ENCODE results near the gene FAM20B.

FAM20B gene

GRCh38 chr1:179046808-179047635 is 21.3 kb downstream of the FAM20B start:
- Histone ChIP-seq H3K4me2 (ENCODE audit: low read length) (no peak overlapping the region), H3K79me2 (ENCODE audit: insufficient read depth, low read length) (no peaks in the 10 kb centered on the region), H3K9me3 (ENCODE audit: low read length) (0 out of 2 replicates have a peak, but pooled peaks cover 4% of the 10 kb centered on the region), H3K27ac (ENCODE audit: low read depth, low read length, poor library complexity, severe bottlenecking) (no peak overlapping the region), H3K9ac (ENCODE audit: low read length) (no peak overlapping the region), H3K36me3 (ENCODE audit: insufficient read depth, low read length) (peaks cover 5% of the 10 kb centered on the region; the same call in 1 of the 2 replicates), H3K4me3 (ENCODE audit: low read depth, low read length, poor library complexity, severe bottlenecking) (no peak overlapping the region), H3F3A (ENCODE audit: insufficient read depth, low read length) (no peaks in the 10 kb centered on the region), H3K27me3 (ENCODE audit: insufficient read depth, low read length) (no peaks in the 10 kb centered on the region), H2AFZ (ENCODE audit: low read length) (no peak overlapping the region), H3K4me1 (ENCODE audit: insufficient read depth, low read length, severe bottlenecking) (no peaks in the 10 kb centered on the region), H3K9me2 (ENCODE audit: low read depth, low read length) (no peaks in the 10 kb centered on the region), H4K20me1 (ENCODE audit: insufficient read depth, low read length) (no peaks in the 10 kb centered on the region)
- TF ChIP-seq EZH2 (IDR thresholded peaks at IDR 0.05; ENCODE audit: borderline replicate concordance, low read length) (no peak), CTCF (IDR thresholded peaks at IDR 0.05; ENCODE audit: low read length) (no peak)

- H3K4me2 ChIP-seq (ENCODE audit: low read length): no peak overlapping the region
- no peak overlapping the region for H2AFZ ChIP-seq (ENCODE audit: low read length)
- no peaks in the 10 kb centered on the region for H3F3A ChIP-seq (ENCODE audit: insufficient read depth, low read length)
- 0 out of 2 replicates have a peak, but pooled peaks cover 2% of the 10 kb centered on the region for H3K9me3 ChIP-seq (ENCODE audit: low read length)
- no peak for TF ChIP-seq CTCF (IDR thresholded peaks at IDR 0.05; ENCODE audit: low read length)
- no peak for TF ChIP-seq EZH2 (IDR thresholded peaks at IDR 0.05; ENCODE audit: borderline replicate concordance, low read length)
- no peaks in the 10 kb centered on the region for H3K4me1 ChIP-seq (ENCODE audit: insufficient read depth, low read length, severe bottlenecking)
- no peaks in the 10 kb centered on the region for H3K9me2 ChIP-seq (ENCODE audit: low read depth, low read length)
- no peak overlapping the region for H3K4me3 ChIP-seq (ENCODE audit: low read depth, low read length, poor library complexity, severe bottlenecking)
- H4K20me1 ChIP-seq (ENCODE audit: insufficient read depth, low read length): no peaks in the 10 kb centered on the region
- H3K27ac ChIP-seq (ENCODE audit: low read depth, low read length, poor library complexity, severe bottlenecking): no peak overlapping the region
- H3K79me2 ChIP-seq (ENCODE audit: insufficient read depth, low read length): no peaks in the 10 kb centered on the region
- peaks cover 5% of the 10 kb centered on the region; the same call in 1 of the 2 replicates for H3K36me3 ChIP-seq (ENCODE audit: insufficient read depth, low read length)
- no peaks in the 10 kb centered on the region for H3K27me3 ChIP-seq (ENCODE audit: insufficient read depth, low read length)
- H3K9ac ChIP-seq (ENCODE audit: low read length): no peak overlapping the region
Measured at GRCh38 chr1:179047636-179047997, 21.9 kb downstream of the FAM20B start.

- Histone ChIP-seq H3K27me3 (ENCODE audit: insufficient read depth, low read length) (no peaks in the 10 kb centered on the region), H3K4me3 (ENCODE audit: low read depth, low read length, poor library complexity, severe bottlenecking) (no peak overlapping the region), H3K9me3 (ENCODE audit: low read length) (0 out of 2 replicates have a peak, but pooled peaks cover 2% of the 10 kb centered on the region), H3K27ac (ENCODE audit: low read depth, low read length, poor library complexity, severe bottlenecking) (no peak overlapping the region), H3K9ac (ENCODE audit: low read length) (no peak overlapping the region), H2AFZ (ENCODE audit: low read length) (no peak overlapping the region), H3K4me2 (ENCODE audit: low read length) (no peak overlapping the region), H3F3A (ENCODE audit: insufficient read depth, low read length) (no peaks in the 10 kb centered on the region), H4K20me1 (ENCODE audit: insufficient read depth, low read length) (no peaks in the 10 kb centered on the region), H3K36me3 (ENCODE audit: insufficient read depth, low read length) (peaks cover 5% of the 10 kb centered on the region; the same call in 1 of the 2 replicates), H3K79me2 (ENCODE audit: insufficient read depth, low read length) (no peaks in the 10 kb centered on the region), H3K9me2 (ENCODE audit: low read depth, low read length) (no peaks in the 10 kb centered on the region), H3K4me1 (ENCODE audit: insufficient read depth, low read length, severe bottlenecking) (no peaks in the 10 kb centered on the region)
- TF ChIP-seq EZH2 (IDR thresholded peaks at IDR 0.05; ENCODE audit: borderline replicate concordance, low read length): no peak
- no peak for TF ChIP-seq CTCF (IDR thresholded peaks at IDR 0.05; ENCODE audit: low read length)
Measured at GRCh38 chr1:179048339-179049124, 22.8 kb downstream of the FAM20B start.

All from OCI-LY1 (cell line).